Measurements from ENCODE around the gene PLPPR2. TPM values are rescaled to one million over a fixed set of nuclear protein-coding genes. Genes with fewer than 3 reads are reported as not detected.

The PLPPR2 gene
- polyA plus RNA-seq, 3 donors: 35.0 to 99.4 (median 45.5) TPM

DNA sequence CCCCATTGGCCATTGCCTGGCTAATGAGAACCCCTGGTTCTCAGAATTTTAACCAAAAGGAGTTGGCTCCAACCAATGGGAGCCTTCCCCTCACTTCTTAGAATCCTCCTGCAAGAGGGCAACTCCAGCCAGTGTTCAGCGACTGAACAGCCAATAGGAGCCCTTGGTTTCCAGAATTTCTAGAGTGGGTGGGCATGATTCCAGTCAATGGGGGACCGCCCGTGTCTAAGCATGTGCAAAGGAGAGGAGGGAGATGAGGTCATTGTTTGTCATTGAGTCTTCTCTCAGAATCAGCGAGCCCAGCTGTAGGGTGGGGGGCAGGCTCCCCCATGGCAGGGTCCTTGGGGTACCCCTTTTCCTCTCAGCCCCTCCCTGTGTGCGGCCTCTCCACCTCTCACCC, 9.7 kb downstream of the PLPPR2 start:
- Histone ChIP-seq H3K4me3 (replicated peaks in 1 of 3; ENCODE audit: low read depth in 2 of 3, low read length in 3 of 3) (no peak overlapping the region), H3K9ac (ENCODE audit: insufficient read depth, low read length, poor library complexity, severe bottlenecking) (no peak overlapping the region), H2AFZ (ENCODE audit: insufficient read depth, low read depth, low read length, poor library complexity, severe bottlenecking) (no peak overlapping the region), H3K27me3 (ENCODE audit: control insufficient read depth in 2 of 2, insufficient read depth in 2 of 2, low read length in 2 of 2) (no peaks in the 10 kb centered on the region), H3K36me3 (replicated peaks in 1 of 2; ENCODE audit: control insufficient read depth in 1 of 2, insufficient read depth in 2 of 2, low read length in 2 of 2) (peaks cover 57 to 68% of the 10 kb centered on the region in 2 donors), H3K27ac (ENCODE audit: low read depth in 1 of 2, low read length in 2 of 2) (no peak overlapping the region), H3K4me1 (ENCODE audit: control insufficient read depth in 1 of 2, insufficient read depth in 2 of 2, low read length in 2 of 2) (no peaks in the 10 kb centered on the region), H3K4me2 (replicated peaks; ENCODE audit: extremely low read depth, low read length, poor library complexity, severe bottlenecking) (no peak overlapping the region), H4K20me1 (ENCODE audit: insufficient read depth, low read length) (peaks cover 49% of the 10 kb centered on the region), H3K79me2 (ENCODE audit: insufficient read depth, low read length) (no peaks in the 10 kb centered on the region), H3K9me3 (replicated peaks in 1 of 2; ENCODE audit: control insufficient read depth in 1 of 2, insufficient read depth in 1 of 2, low read length in 2 of 2) (no peaks in the 10 kb centered on the region)
- no peaks in the 10 kb centered on the region for H3K27me3 Mint-ChIP-seq (ENCODE audit: low read depth in 3 of 3)
- H3K27ac Mint-ChIP-seq: peak overlapping the region in 2 of 7 donors; percentile 19 to 74
- TF ChIP-seq, protein P1, sequence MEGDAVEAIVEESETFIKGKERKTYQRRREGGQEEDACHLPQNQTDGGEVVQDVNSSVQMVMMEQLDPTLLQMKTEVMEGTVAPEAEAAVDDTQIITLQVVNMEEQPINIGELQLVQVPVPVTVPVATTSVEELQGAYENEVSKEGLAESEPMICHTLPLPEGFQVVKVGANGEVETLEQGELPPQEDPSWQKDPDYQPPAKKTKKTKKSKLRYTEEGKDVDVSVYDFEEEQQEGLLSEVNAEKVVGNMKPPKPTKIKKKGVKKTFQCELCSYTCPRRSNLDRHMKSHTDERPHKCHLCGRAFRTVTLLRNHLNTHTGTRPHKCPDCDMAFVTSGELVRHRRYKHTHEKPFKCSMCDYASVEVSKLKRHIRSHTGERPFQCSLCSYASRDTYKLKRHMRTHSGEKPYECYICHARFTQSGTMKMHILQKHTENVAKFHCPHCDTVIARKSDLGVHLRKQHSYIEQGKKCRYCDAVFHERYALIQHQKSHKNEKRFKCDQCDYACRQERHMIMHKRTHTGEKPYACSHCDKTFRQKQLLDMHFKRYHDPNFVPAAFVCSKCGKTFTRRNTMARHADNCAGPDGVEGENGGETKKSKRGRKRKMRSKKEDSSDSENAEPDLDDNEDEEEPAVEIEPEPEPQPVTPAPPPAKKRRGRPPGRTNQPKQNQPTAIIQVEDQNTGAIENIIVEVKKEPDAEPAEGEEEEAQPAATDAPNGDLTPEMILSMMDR (IDR thresholded peaks at IDR 0.05): no peak
- intact Hi-C loops (cut with micrococcal nuclease): no loop called here
- H3K4me3 Mint-ChIP-seq: no peak overlapping the region
- H3K36me3 Mint-ChIP-seq: peaks cover 58 to 84% of the 10 kb centered on the region in 2 donors
- no peaks in the 10 kb centered on the region for H3K9me3 Mint-ChIP-seq
- DNase-seq: no peak
- WGBS (ENCODE audit: insufficient coverage): no CpG with 5 or more reads among the region's 5 CpGs
- H3K4me1 Mint-ChIP-seq: peaks cover 2% of the 10 kb centered on the region

DNA sequence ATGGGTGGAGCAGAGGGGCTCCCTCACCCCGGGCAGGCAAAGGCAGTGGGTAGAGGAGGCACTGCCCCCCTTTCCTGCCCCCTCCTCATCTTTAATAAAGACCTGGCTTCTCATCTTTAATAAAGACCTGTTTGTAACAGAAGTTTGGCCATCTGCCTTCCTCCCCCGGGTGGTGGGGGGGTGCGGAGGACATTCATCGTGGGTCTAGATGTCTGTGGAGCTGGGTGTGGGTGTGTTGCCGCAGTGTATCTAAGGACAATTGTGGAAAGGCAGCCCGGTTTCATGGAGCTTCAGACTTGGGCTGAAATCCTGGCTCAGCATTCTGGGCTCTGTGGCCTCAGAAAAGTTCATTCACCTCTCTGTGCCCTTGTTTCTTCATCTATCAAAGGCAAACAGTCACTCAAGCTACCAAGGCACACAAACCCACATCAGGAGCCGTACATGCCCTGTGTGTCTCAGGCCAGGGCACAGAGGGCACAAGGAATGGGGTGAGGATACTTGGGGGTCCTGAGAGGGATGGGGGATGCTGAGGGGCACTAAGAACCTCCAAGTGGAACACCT, 10.4 kb downstream of the PLPPR2 start:
- Histone ChIP-seq H3K27me3 (ENCODE audit: control insufficient read depth in 2 of 2, insufficient read depth in 2 of 2, low read length in 2 of 2) (no peaks in the 10 kb centered on the region), H3K79me2 (ENCODE audit: insufficient read depth, low read length) (no peaks in the 10 kb centered on the region), H3K4me3 (replicated peaks in 1 of 3; ENCODE audit: low read depth in 2 of 3, low read length in 3 of 3) (no peak overlapping the region), H4K20me1 (ENCODE audit: insufficient read depth, low read length) (peaks cover 46% of the 10 kb centered on the region), H3K9me3 (replicated peaks in 1 of 2; ENCODE audit: control insufficient read depth in 1 of 2, insufficient read depth in 1 of 2, low read length in 2 of 2) (no peaks in the 10 kb centered on the region), H2AFZ (ENCODE audit: insufficient read depth, low read depth, low read length, poor library complexity, severe bottlenecking) (no peak overlapping the region), H3K4me1 (ENCODE audit: control insufficient read depth in 1 of 2, insufficient read depth in 2 of 2, low read length in 2 of 2) (no peaks in the 10 kb centered on the region), H3K36me3 (replicated peaks in 1 of 2; ENCODE audit: control insufficient read depth in 1 of 2, insufficient read depth in 2 of 2, low read length in 2 of 2) (peaks cover 50 to 60% of the 10 kb centered on the region in 2 donors), H3K27ac (ENCODE audit: low read depth in 1 of 2, low read length in 2 of 2) (no peak overlapping the region), H3K9ac (ENCODE audit: insufficient read depth, low read length, poor library complexity, severe bottlenecking) (no peak overlapping the region), H3K4me2 (replicated peaks; ENCODE audit: extremely low read depth, low read length, poor library complexity, severe bottlenecking) (no peak overlapping the region)
- WGBS (ENCODE audit: insufficient coverage): 100% methylated on average over 4 of the region's 7 CpGs
- Mint-ChIP-seq H3K4me3 (no peak overlapping the region), H3K27me3 (ENCODE audit: low read depth in 3 of 3) (no peaks in the 10 kb centered on the region), H3K9me3 (no peaks in the 10 kb centered on the region), H3K36me3 (peaks cover 54 to 79% of the 10 kb centered on the region in 2 donors), H3K27ac (peak overlapping the region in 1 of 7 donors; percentile 74), H3K4me1 (peaks cover 2% of the 10 kb centered on the region)
- DNase-seq: no peak
- intact Hi-C loops (cut with micrococcal nuclease): no loop called here
- TF ChIP-seq, protein P1 (IDR thresholded peaks at IDR 0.05): no peak
